ENCODE measurements around the gene UNKL. TPM values are rescaled to one million over a fixed set of nuclear protein-coding genes. Genes with fewer than 3 reads are reported as not detected.

UNKL gene
- total RNA-seq (10 to 100 TPM; 34.8 to 80.0 (median 51.6) TPM), polyA plus RNA-seq (10 to 100 TPM in 1 of 3 donors, 1 to 10 TPM in 2; 6.6 to 17.1 (median 8.2) TPM)
- long read RNA-seq, donor 1: 0 reads
- long read RNA-seq, donor 2: 0 reads

GRCh38 chr16:1414532-1415260, at the start of gene UNKL:
Gene UNKL, minus strand, starts transcription at chr16:1414704. Its CDS starts 13 bp downstream, at chr16:1414691.
- TF ChIP-seq POLR2AphosphoS5 (IDR thresholded peaks at IDR 0.05) (peak; percentile 58 to 72 (median 70)), POLR2A (IDR thresholded peaks at IDR 0.05) (no peak)
- Histone ChIP-seq H3K36me3 (peaks cover 0 to 45% (median 17%) of the 10 kb centered on the region in 6 donors), H3K27me3 (replicated peaks in 1 of 7) (no peaks in the 10 kb centered on the region), H3K4me1 (peaks cover 9 to 73% (median 50%) of the 10 kb centered on the region in 6 donors), H3K4me3 (peak within 1 kb of the TSS; percentile 63 to 98 (median 86)), H3K9me3 (no peaks in the 10 kb centered on the region), H3K27ac (peak within 1 kb of the TSS; percentile 72 to 95 (median 92))
- intact Hi-C loops (cut with DNase I; ENCODE audit: low total_unique reads): no loop called here
- whole genome bisulfite sequencing, 5 donors: 1 to 15% (median 4%) methylated on average over 8 to 72 of the region's 72 CpGs
- DNase-seq: peak; percentile 96

- Histone ChIP-seq H3K36me3 (peaks cover 0 to 94% (median 47%) of the 10 kb centered on the region in 6 donors), H3K27ac (no peak overlapping the region), H3K4me1 (peaks cover 0 to 30% (median 12%) of the 10 kb centered on the region in 6 donors), H3K9me3 (no peaks in the 10 kb centered on the region), H3K27me3 (replicated peaks in 1 of 7) (no peaks in the 10 kb centered on the region), H3K4me3 (no peak overlapping the region)
- TF ChIP-seq POLR2AphosphoS5 (IDR thresholded peaks at IDR 0.05) (no peak), POLR2A (IDR thresholded peaks at IDR 0.05) (no peak)
- no peak for DNase-seq
- intact Hi-C loops (cut with DNase I; ENCODE audit: low total_unique reads): no loop called here
- WGBS, 5 donors: 89 to 93% (median 93%) methylated on average over 24 of the region's 24 CpGs
Measured at GRCh38 chr16:1461146-1461545, 46.6 kb upstream of the UNKL start.

- H3K9me3 ChIP-seq: no peaks in the 10 kb centered on the region
- DNase-seq: no peak
- H3K4me3 ChIP-seq: no peak overlapping the region
- TF ChIP-seq POLR2A (IDR thresholded peaks at IDR 0.05): no peak
- TF ChIP-seq POLR2AphosphoS5 (IDR thresholded peaks at IDR 0.05): no peak
- H3K36me3 ChIP-seq: peaks cover 0 to 94% (median 52%) of the 10 kb centered on the region in 6 donors
- intact Hi-C loops (cut with DNase I; ENCODE audit: low total_unique reads): no loop called here
- no peaks in the 10 kb centered on the region for H3K27me3 ChIP-seq (replicated peaks in 1 of 7)
- no peak overlapping the region for H3K27ac ChIP-seq
- WGBS, 5 donors: 87 to 98% (median 94%) methylated on average over 16 to 30 of the region's 30 CpGs
- peaks cover 0 to 25% (median 12%) of the 10 kb centered on the region in 6 donors for H3K4me1 ChIP-seq
Measured at GRCh38 chr16:1460602-1461138, 46.2 kb upstream of the UNKL start.

GRCh38 chr16:1459967-1460366, 45.5 kb upstream of the UNKL start:
- no peak for DNase-seq
- intact Hi-C loops (cut with DNase I; ENCODE audit: low total_unique reads): no loop called here
- peak overlapping the region in 1 of 8 donors; percentile 28 for H3K27ac ChIP-seq
- H3K4me3 ChIP-seq: no peak overlapping the region
- peaks cover 0 to 94% (median 59%) of the 10 kb centered on the region in 6 donors for H3K36me3 ChIP-seq
- H3K4me1 ChIP-seq: peaks cover 0 to 23% (median 12%) of the 10 kb centered on the region in 6 donors
- WGBS, 5 donors: 79 to 91% (median 86%) methylated on average over 10 of the region's 10 CpGs
- H3K27me3 ChIP-seq (replicated peaks in 1 of 7): no peaks in the 10 kb centered on the region
- no peaks in the 10 kb centered on the region for H3K9me3 ChIP-seq
- no peak for TF ChIP-seq POLR2AphosphoS5 (IDR thresholded peaks at IDR 0.05)
- no peak for TF ChIP-seq POLR2A (IDR thresholded peaks at IDR 0.05)
- TF ChIP-seq CTCF (IDR thresholded peaks at IDR 0.05 in 8 of 11, conservative IDR thresholded peaks at IDR 0.05 in 3 of 11): no peak

GRCh38 chr16:1458977-1459341, 44.5 kb upstream of the UNKL start:
- Histone ChIP-seq H3K27ac (peak overlapping the region in 6 of 8 donors; percentile 22 to 69 (median 58)), H3K36me3 (peaks cover 0 to 94% (median 62%) of the 10 kb centered on the region in 6 donors), H3K4me3 (peak overlapping the region in 1 of 8 donors; percentile 13), H3K4me1 (peaks cover 0 to 23% (median 12%) of the 10 kb centered on the region in 6 donors), H3K27me3 (replicated peaks in 1 of 7) (no peaks in the 10 kb centered on the region), H3K9me3 (no peaks in the 10 kb centered on the region)
- TF ChIP-seq POLR2AphosphoS5 (IDR thresholded peaks at IDR 0.05): peak; percentile 46 to 77 (median 70)
- TF ChIP-seq POLR2A (IDR thresholded peaks at IDR 0.05): no peak
- DNase-seq: peak; percentile 93
- WGBS, 5 donors: 32 to 57% (median 45%) methylated on average over 8 to 14 of the region's 14 CpGs
- intact Hi-C loops (cut with DNase I; ENCODE audit: low total_unique reads): no loop called here
